GM13976 (cell line): ENCODE results near the gene P2RY13.

Source experiments
- DNase-seq: peaks from one replicate; pipeline ENCODE4 v3.0.0; 2012; ENCODE audit warnings: low spot score
- CTCF ChIP-seq: IDR thresholded peaks from 2 replicates; pipeline ENCODE4 v1.5.1; 2012; ENCODE audit warnings: borderline replicate concordance, mild to moderate bottlenecking; ENCODE audit not compliant: insufficient read depth; ENCODE audit errors: extremely low read depth, missing control alignments, control extremely low read depth
- in situ Hi-C: fragments of 300-500 bp; cut with MboI; formaldehyde crosslinking; loops from one replicate; pipeline ENCODE4 v1.12.0; 2022; ENCODE audit warnings: low sequenced_read_pairs, mixed read lengths, inconsistent platforms; ENCODE audit not compliant: unreplicated experiment

The P2RY13 gene

GRCh38 chr3:151329363-151329762, at the start of gene P2RY13:
Gene P2RY13, minus strand, starts transcription at chr3:151329549. Its CDS starts 21 bp downstream, at chr3:151329528.
- TF ChIP-seq CTCF, result no peak
- in situ Hi-C loops, result no loop called here
- DNase-seq, result no peak

- no peak for TF ChIP-seq CTCF
- in situ Hi-C loops, result no loop called here
- DNase-seq, result peak; percentile 12
Observed at GRCh38 chr3:151377768-151378385, 48.5 kb upstream of the P2RY13 start.

- no peak for TF ChIP-seq CTCF
- in situ Hi-C loops, result no loop called here
- DNase-seq, result no peak
Observed at GRCh38 chr3:151372063-151372820, 42.9 kb upstream of the P2RY13 start.

GRCh38 chr3:151371526-151371925, 42.2 kb upstream of the P2RY13 start:
- no peak for DNase-seq
- in situ Hi-C loops, result no loop called here
- TF ChIP-seq CTCF, result no peak

GRCh38 chr3:151367448-151367847, 38.1 kb upstream of the P2RY13 start:
- in situ Hi-C loops, result no loop called here
- no peak for TF ChIP-seq CTCF
- DNase-seq, result no peak

GRCh38 chr3:151366993-151367392, 37.6 kb upstream of the P2RY13 start:
- in situ Hi-C loops, result no loop called here
- TF ChIP-seq CTCF, result no peak
- DNase-seq, result no peak
